GM23338 (cell line): ENCODE data around the gene PTPRB. TPM values are rescaled to one million over a fixed set of nuclear protein-coding genes. Genes with fewer than 3 reads are reported as not detected.

Source experiments
- ATAC-seq: fragments of 200-7000 bp; cut with Tn5 transposase; 3 replicates; pipeline ENCODE4 v1.9.1; 2020
- DNase-seq: peaks from one replicate; pipeline ENCODE4 v3.0.0-alpha.2; 2015; ENCODE audit warnings: low spot score
- H2AFZ ChIP-seq: fragments of 200-600 bp; sonication (generic); 2 replicates; pipeline ENCODE4 v1.8.0; 2016; ENCODE audit warnings: antibody characterized with exemption, mild to moderate bottlenecking, moderate library complexity
- H3F3A ChIP-seq: fragments of 200-600 bp; sonication (generic); replicated peaks from 2 replicates; pipeline ENCODE4 v1.8.0; 2017; ENCODE audit warnings: antibody characterized with exemption, mixed run types, low read depth
- H3K27ac ChIP-seq: fragments of 200-600 bp; sonication (generic); 2 replicates; pipeline ENCODE4 v1.6.1; 2016; ENCODE audit warnings: low read depth
- H3K27me3 ChIP-seq: fragments of 200-600 bp; sonication (generic); 2 replicates; pipeline ENCODE4 v1.8.0; 2016; ENCODE audit warnings: mild to moderate bottlenecking, mixed run types, moderate library complexity; ENCODE audit not compliant: insufficient read depth
- H3K36me3 ChIP-seq: fragments of 200-600 bp; sonication (generic); 2 replicates; pipeline ENCODE4 v1.8.0; 2016; ENCODE audit warnings: mild to moderate bottlenecking; ENCODE audit not compliant: insufficient read depth
- H3K4me1 ChIP-seq: fragments of 200-600 bp; sonication (generic); 2 replicates; pipeline ENCODE4 v1.8.0; 2016; ENCODE audit warnings: mild to moderate bottlenecking, moderate library complexity; ENCODE audit not compliant: insufficient read depth
- H3K4me2 ChIP-seq: fragments of 200-600 bp; sonication (generic); 2 replicates; pipeline ENCODE4 v1.7.1; 2017; ENCODE audit warnings: mixed run types
- H3K4me3 ChIP-seq: fragments of 200-600 bp; sonication (generic); 2 replicates; pipeline ENCODE4 v1.6.1; 2016; ENCODE audit warnings: mixed run types
- H3K79me2 ChIP-seq: fragments of 200-600 bp; sonication (generic); replicated peaks from 2 replicates; pipeline ENCODE4 v1.8.0; 2017; ENCODE audit warnings: mild to moderate bottlenecking; ENCODE audit not compliant: insufficient read depth
- H3K9me2 ChIP-seq: fragments of 200-600 bp; sonication (generic); 2 replicates; pipeline ENCODE4 v1.8.0; 2017; ENCODE audit not compliant: insufficient read depth
- H4K20me1 ChIP-seq: fragments of 200-600 bp; sonication (generic); replicated peaks from 2 replicates; pipeline ENCODE4 v1.8.0; 2017; ENCODE audit warnings: mild to moderate bottlenecking; ENCODE audit not compliant: insufficient read depth
- H3K27ac Mint-ChIP-seq: 2 replicates; pipeline ENCODE4 v1.8.0; 2020; ENCODE audit warnings: inconsistent platforms, mild to moderate bottlenecking, moderate library complexity, mixed read lengths
- H3K27me3 Mint-ChIP-seq: 3 replicates; pipeline ENCODE4 v1.8.0; 2022; ENCODE audit warnings: low read depth, mild to moderate bottlenecking, moderate library complexity, mixed read lengths, inconsistent platforms; ENCODE audit not compliant: insufficient read depth, poor library complexity
- H3K36me3 Mint-ChIP-seq: 3 replicates; pipeline ENCODE4 v1.8.0; 2021; ENCODE audit warnings: low read depth, mild to moderate bottlenecking, inconsistent platforms, moderate library complexity, mixed read lengths
- H3K4me1 Mint-ChIP-seq: 3 replicates; pipeline ENCODE4 v1.8.0; 2020; ENCODE audit warnings: mild to moderate bottlenecking, inconsistent platforms, mixed read lengths
- H3K4me3 Mint-ChIP-seq: 3 replicates; pipeline ENCODE4 v1.8.0; 2021; ENCODE audit warnings: moderate library complexity, mild to moderate bottlenecking, inconsistent platforms, mixed read lengths
- H3K9me3 Mint-ChIP-seq: 3 replicates; pipeline ENCODE4 v1.8.0; 2020; ENCODE audit warnings: moderate library complexity, mild to moderate bottlenecking, inconsistent platforms, mixed read lengths
- ETS1 ChIP-seq: IDR thresholded peaks from 2 replicates; pipeline ENCODE4 v1.6.1; 2016; ENCODE audit warnings: antibody characterized with exemption
- EZH2phosphoT487 ChIP-seq: fragments of 200-600 bp; sonication (generic); IDR thresholded peaks from one replicate; pipeline ENCODE4 v1.8.1; 2018; ENCODE audit warnings: antibody characterized with exemption; ENCODE audit not compliant: unreplicated experiment
- POLR2AphosphoS5 ChIP-seq: IDR thresholded peaks from 2 replicates; pipeline ENCODE4 v1.6.1; 2016; ENCODE audit warnings: antibody characterized with exemption, low read depth
- ZNF114 ChIP-seq: fragments of 250-450 bp; sonication (Bioruptor Pico); IDR thresholded peaks from 2 replicates; pipeline ENCODE4 v1.5.0; 2020; ENCODE audit warnings: mild to moderate bottlenecking, moderate library complexity
- ZNF331 ChIP-seq: fragments of 250-450 bp; sonication (Bioruptor Pico); IDR thresholded peaks from 2 replicates; pipeline ENCODE4 v1.5.0; 2020; ENCODE audit warnings: low read depth, mild to moderate bottlenecking, moderate library complexity
- polyA plus RNA-seq: library from polyadenylated mRNA; unstranded; fragments of >200 nt; fragmentation: Nextera tagmentation; extraction: Ambion mirVana; gene quantifications from 2 replicates; pipeline ENCODE4 v1.2.1, GENCODE V29; 2016
- total RNA-seq: library from RNA; depleted of rRNA; stranded (reverse); fragments of >200 nt; shearing (Covaris generic); gene quantifications from 2 replicates; pipeline ENCODE4 v1.2.3, GENCODE V29; 2014
- TF ChIP-seq, protein P1 (sequence below): IDR thresholded peaks from one replicate; pipeline ENCODE4 v1.6.1; 2018; ENCODE audit warnings: antibody characterized with exemption; ENCODE audit not compliant: unreplicated experiment
- TF ChIP-seq, protein P2 (sequence below): fragments of 250-450 bp; sonication (Bioruptor Pico); IDR thresholded peaks from 2 replicates; pipeline ENCODE4 v1.5.0; 2020; ENCODE audit warnings: mild to moderate bottlenecking, moderate library complexity
- TF ChIP-seq, protein P3 (sequence below), 2 experiments: fragments of 200-600 bp in 1 of 2; sonication (generic) in 1 of 2; conservative IDR thresholded peaks; 2 replicates each; pipeline versions ENCODE4 v1.5.1 to v1.6.1; 2016 to 2017; ENCODE audit warnings: antibody characterized with exemption in 2 of 2, low read depth in 2 of 2, mild to moderate bottlenecking in 2 of 2, moderate library complexity in 1 of 2

PTPRB gene
- total and polyA plus RNA-seq, 2 experiments from 2014 or later = 0.13 to 1.7 TPM

GRCh38 chr12:70486588-70486987 is 150.6 kb downstream of the PTPRB start:
- H3K27me3 Mint-ChIP-seq = peaks cover 3% of the 10 kb centered on the region
- H3K4me1 Mint-ChIP-seq = no peaks in the 10 kb centered on the region
- H3K36me3 Mint-ChIP-seq = peaks cover 2% of the 10 kb centered on the region; the same call in 1 of the 3 replicates
- DNase-seq = no peak
- TF ChIP-seq ZNF331 (no peak), EZH2phosphoT487 (no peak), ETS1 (no peak), ZNF114 (CRISPR knock-in tag) (no peak), POLR2AphosphoS5 (no peak)
- TF ChIP-seq, protein P1, sequence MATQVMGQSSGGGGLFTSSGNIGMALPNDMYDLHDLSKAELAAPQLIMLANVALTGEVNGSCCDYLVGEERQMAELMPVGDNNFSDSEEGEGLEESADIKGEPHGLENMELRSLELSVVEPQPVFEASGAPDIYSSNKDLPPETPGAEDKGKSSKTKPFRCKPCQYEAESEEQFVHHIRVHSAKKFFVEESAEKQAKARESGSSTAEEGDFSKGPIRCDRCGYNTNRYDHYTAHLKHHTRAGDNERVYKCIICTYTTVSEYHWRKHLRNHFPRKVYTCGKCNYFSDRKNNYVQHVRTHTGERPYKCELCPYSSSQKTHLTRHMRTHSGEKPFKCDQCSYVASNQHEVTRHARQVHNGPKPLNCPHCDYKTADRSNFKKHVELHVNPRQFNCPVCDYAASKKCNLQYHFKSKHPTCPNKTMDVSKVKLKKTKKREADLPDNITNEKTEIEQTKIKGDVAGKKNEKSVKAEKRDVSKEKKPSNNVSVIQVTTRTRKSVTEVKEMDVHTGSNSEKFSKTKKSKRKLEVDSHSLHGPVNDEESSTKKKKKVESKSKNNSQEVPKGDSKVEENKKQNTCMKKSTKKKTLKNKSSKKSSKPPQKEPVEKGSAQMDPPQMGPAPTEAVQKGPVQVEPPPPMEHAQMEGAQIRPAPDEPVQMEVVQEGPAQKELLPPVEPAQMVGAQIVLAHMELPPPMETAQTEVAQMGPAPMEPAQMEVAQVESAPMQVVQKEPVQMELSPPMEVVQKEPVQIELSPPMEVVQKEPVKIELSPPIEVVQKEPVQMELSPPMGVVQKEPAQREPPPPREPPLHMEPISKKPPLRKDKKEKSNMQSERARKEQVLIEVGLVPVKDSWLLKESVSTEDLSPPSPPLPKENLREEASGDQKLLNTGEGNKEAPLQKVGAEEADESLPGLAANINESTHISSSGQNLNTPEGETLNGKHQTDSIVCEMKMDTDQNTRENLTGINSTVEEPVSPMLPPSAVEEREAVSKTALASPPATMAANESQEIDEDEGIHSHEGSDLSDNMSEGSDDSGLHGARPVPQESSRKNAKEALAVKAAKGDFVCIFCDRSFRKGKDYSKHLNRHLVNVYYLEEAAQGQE = no peak
- TF ChIP-seq, protein P2, sequence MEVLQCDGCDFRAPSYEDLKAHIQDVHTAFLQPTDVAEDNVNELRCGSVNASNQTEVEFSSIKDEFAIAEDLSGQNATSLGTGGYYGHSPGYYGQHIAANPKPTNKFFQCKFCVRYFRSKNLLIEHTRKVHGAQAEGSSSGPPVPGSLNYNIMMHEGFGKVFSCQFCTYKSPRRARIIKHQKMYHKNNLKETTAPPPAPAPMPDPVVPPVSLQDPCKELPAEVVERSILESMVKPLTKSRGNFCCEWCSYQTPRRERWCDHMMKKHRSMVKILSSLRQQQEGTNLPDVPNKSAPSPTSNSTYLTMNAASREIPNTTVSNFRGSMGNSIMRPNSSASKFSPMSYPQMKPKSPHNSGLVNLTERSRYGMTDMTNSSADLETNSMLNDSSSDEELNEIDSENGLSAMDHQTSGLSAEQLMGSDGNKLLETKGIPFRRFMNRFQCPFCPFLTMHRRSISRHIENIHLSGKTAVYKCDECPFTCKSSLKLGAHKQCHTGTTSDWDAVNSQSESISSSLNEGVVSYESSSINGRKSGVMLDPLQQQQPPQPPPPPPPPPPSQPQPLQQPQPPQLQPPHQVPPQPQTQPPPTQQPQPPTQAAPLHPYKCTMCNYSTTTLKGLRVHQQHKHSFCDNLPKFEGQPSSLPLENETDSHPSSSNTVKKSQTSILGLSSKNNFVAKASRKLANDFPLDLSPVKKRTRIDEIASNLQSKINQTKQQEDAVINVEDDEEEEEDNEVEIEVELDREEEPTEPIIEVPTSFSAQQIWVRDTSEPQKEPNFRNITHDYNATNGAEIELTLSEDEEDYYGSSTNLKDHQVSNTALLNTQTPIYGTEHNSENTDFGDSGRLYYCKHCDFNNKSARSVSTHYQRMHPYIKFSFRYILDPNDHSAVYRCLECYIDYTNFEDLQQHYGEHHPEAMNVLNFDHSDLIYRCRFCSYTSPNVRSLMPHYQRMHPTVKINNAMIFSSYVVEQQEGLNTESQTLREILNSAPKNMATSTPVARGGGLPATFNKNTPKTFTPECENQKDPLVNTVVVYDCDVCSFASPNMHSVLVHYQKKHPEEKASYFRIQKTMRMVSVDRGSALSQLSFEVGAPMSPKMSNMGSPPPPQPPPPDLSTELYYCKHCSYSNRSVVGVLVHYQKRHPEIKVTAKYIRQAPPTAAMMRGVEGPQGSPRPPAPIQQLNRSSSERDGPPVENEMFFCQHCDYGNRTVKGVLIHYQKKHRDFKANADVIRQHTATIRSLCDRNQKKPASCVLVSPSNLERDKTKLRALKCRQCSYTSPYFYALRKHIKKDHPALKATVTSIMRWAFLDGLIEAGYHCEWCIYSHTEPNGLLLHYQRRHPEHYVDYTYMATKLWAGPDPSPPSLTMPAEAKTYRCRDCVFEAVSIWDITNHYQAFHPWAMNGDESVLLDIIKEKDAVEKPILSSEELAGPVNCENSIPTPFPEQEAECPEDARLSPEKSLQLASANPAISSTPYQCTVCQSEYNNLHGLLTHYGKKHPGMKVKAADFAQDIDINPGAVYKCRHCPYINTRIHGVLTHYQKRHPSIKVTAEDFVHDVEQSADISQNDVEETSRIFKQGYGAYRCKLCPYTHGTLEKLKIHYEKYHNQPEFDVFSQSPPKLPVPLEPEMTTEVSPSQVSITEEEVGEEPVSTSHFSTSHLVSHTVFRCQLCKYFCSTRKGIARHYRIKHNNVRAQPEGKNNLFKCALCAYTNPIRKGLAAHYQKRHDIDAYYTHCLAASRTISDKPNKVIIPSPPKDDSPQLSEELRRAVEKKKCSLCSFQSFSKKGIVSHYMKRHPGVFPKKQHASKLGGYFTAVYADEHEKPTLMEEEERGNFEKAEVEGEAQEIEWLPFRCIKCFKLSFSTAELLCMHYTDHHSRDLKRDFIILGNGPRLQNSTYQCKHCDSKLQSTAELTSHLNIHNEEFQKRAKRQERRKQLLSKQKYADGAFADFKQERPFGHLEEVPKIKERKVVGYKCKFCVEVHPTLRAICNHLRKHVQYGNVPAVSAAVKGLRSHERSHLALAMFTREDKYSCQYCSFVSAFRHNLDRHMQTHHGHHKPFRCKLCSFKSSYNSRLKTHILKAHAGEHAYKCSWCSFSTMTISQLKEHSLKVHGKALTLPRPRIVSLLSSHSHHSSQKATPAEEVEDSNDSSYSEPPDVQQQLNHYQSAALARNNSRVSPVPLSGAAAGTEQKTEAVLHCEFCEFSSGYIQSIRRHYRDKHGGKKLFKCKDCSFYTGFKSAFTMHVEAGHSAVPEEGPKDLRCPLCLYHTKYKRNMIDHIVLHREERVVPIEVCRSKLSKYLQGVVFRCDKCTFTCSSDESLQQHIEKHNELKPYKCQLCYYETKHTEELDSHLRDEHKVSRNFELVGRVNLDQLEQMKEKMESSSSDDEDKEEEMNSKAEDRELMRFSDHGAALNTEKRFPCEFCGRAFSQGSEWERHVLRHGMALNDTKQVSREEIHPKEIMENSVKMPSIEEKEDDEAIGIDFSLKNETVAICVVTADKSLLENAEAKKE = no peak
- TF ChIP-seq, protein P3, sequence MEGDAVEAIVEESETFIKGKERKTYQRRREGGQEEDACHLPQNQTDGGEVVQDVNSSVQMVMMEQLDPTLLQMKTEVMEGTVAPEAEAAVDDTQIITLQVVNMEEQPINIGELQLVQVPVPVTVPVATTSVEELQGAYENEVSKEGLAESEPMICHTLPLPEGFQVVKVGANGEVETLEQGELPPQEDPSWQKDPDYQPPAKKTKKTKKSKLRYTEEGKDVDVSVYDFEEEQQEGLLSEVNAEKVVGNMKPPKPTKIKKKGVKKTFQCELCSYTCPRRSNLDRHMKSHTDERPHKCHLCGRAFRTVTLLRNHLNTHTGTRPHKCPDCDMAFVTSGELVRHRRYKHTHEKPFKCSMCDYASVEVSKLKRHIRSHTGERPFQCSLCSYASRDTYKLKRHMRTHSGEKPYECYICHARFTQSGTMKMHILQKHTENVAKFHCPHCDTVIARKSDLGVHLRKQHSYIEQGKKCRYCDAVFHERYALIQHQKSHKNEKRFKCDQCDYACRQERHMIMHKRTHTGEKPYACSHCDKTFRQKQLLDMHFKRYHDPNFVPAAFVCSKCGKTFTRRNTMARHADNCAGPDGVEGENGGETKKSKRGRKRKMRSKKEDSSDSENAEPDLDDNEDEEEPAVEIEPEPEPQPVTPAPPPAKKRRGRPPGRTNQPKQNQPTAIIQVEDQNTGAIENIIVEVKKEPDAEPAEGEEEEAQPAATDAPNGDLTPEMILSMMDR (conservative IDR thresholded peaks at IDR 0.05; ENCODE audit: low read depth in 2 of 2) = no peak
- Histone ChIP-seq H2AFZ (no peak overlapping the region), H4K20me1 (no peaks in the 10 kb centered on the region), H3K4me3 (no peak overlapping the region), H3K27ac (no peak overlapping the region), H3K4me2 (no peak overlapping the region), H3K4me1 (no peaks in the 10 kb centered on the region), H3K9me2 (0 out of 2 replicates have a peak, but pooled peaks cover 2% of the 10 kb centered on the region), H3K79me2 (no peaks in the 10 kb centered on the region), H3F3A (no peaks in the 10 kb centered on the region), H3K27me3 (no peaks in the 10 kb centered on the region), H3K36me3 (no peaks in the 10 kb centered on the region; the same call in 1 of the 2 replicates)
- no peak for ATAC-seq
- no peak overlapping the region for H3K4me3 Mint-ChIP-seq
- peaks cover 20% of the 10 kb centered on the region for H3K9me3 Mint-ChIP-seq
- no peak overlapping the region for H3K27ac Mint-ChIP-seq
